K562 (cell line): Measurements from ENCODE around the gene CDKN1C. TPM values are rescaled to one million over a fixed set of nuclear protein-coding genes. Genes with fewer than 3 reads are reported as not detected.

Experiments used
- ATAC-seq: fragments of 200-7000 bp; cut with Tn5 transposase; 3 replicates; pipeline ENCODE4 v1.9.1; 2020; ENCODE audit warnings: moderate library complexity
- BruUV-seq: library from RNA; stranded (reverse); fragments of 400-500 nt; replicated peaks from 2 replicates; lab custom pipeline; 2021; lab: Mats Ljungman, UMichigan
- CTCF ChIA-PET: fragments of 300-600 bp; formaldehyde crosslinking; extraction: SDS; loops from one replicate; lab custom pipeline; 2021; ENCODE audit warnings: low intra/inter-chr PET ratio; lab: Yijun Ruan, JAX
- POLR2A ChIA-PET: fragments of 300-600, 350-650 bp; sonication (Branson Sonifier 250); formaldehyde crosslinking; extraction: SDS; loops from one replicate; lab custom pipeline; 2021; ENCODE audit warnings: antibody characterized with exemption, inconsistent platforms; lab: Yijun Ruan, JAX
- DNase-seq, 4 experiments: peaks; one replicate each; pipeline versions ENCODE4 v3.0.0 to v3.0.0-alpha.2; 2011 to 2018; ENCODE audit warnings: low spot score in 3 of 4, mixed read lengths in 3 of 4; ENCODE audit errors: extremely low read depth in 1 of 4
- FAIRE-seq: peaks from 2 replicates; lab custom pipeline; 2011; peaks lifted over from hg19 to GRCh38; lab: Jason Lieb, UNC
- H2AFZ ChIP-seq: 2 replicates; pipeline ENCODE4 v1.6.0; 2011; ENCODE audit warnings: low read depth, low read length, control low read depth, inconsistent platforms
- H3K27ac ChIP-seq: fragments of 200-600 bp; 3 replicates; pipeline ENCODE4 v1.8.0; 2011; ENCODE audit warnings: low read depth, mild to moderate bottlenecking, control low read depth, inconsistent platforms, low read length, moderate library complexity, mixed read lengths; ENCODE audit errors: extremely low read depth
- H3K27me3 ChIP-seq, 2 experiments: fragments of 300-600 bp in 1 of 2; 2 replicates in 1 of 2; 3 replicates in 1 of 2; pipeline versions ENCODE4 v1.6.0 to v1.8.0; 2011; ENCODE audit warnings: inconsistent platforms in 2 of 2, low read length in 2 of 2, mild to moderate bottlenecking in 1 of 2, mixed read lengths in 1 of 2, moderate library complexity in 1 of 2; ENCODE audit not compliant: control insufficient read depth in 2 of 2, insufficient read depth in 2 of 2
- H3K36me3 ChIP-seq: fragments of 300-600 bp; 3 replicates; pipeline ENCODE4 v1.8.0; 2011; ENCODE audit warnings: mild to moderate bottlenecking, low read length, inconsistent platforms; ENCODE audit not compliant: control insufficient read depth, insufficient read depth
- H3K4me1 ChIP-seq, 2 experiments: fragments of 200-600 bp in 1 of 2; replicated peaks in 1 of 2; 2 replicates in 1 of 2; 3 replicates in 1 of 2; pipeline versions ENCODE4 v1.5.1 to v1.8.0; 2011; ENCODE audit warnings: inconsistent platforms in 2 of 2, low read length in 2 of 2, mild to moderate bottlenecking in 1 of 2, mixed read lengths in 1 of 2, moderate library complexity in 1 of 2; ENCODE audit not compliant: control insufficient read depth in 2 of 2, insufficient read depth in 2 of 2
- H3K4me2 ChIP-seq: 2 replicates; pipeline ENCODE4 v1.6.1; 2011; ENCODE audit warnings: low read length, control low read depth, inconsistent platforms, mixed read lengths; ENCODE audit not compliant: insufficient read depth
- H3K4me3 ChIP-seq: fragments of 200-600 bp; sonication (generic), shearing (Covaris generic); 2 replicates; pipeline ENCODE4 v1.5.1; 2016; ENCODE audit warnings: control low read depth, inconsistent platforms
- H3K79me2 ChIP-seq: fragments of 200-600 bp; 3 replicates; pipeline ENCODE4 v1.8.0; 2011; ENCODE audit warnings: low read length, inconsistent platforms; ENCODE audit not compliant: control insufficient read depth, insufficient read depth
- H3K9ac ChIP-seq, 2 experiments: 2 replicates each; pipeline versions ENCODE4 v1.6.0 to v1.6.1; 2011; ENCODE audit warnings: low read depth in 2 of 2, low read length in 2 of 2, control low read depth in 1 of 2, inconsistent platforms in 1 of 2, mild to moderate bottlenecking in 1 of 2, mixed read lengths in 1 of 2; ENCODE audit not compliant: insufficient read depth in 1 of 2
- H3K9me1 ChIP-seq: one replicate; pipeline ENCODE4 v1.6.0; 2011; ENCODE audit warnings: inconsistent platforms, mild to moderate bottlenecking, low read length, moderate library complexity; ENCODE audit not compliant: control insufficient read depth, insufficient read depth
- H3K9me3 ChIP-seq: replicated peaks from 2 replicates; pipeline ENCODE4 v1.5.1; 2011; ENCODE audit warnings: low read depth, low read length, inconsistent platforms; ENCODE audit not compliant: control insufficient read depth, insufficient read depth
- H4K20me1 ChIP-seq: replicated peaks from 2 replicates; pipeline ENCODE4 v1.6.1; 2011; ENCODE audit warnings: low read length, inconsistent platforms, mixed read lengths; ENCODE audit not compliant: control insufficient read depth, insufficient read depth
- ARHGAP35 ChIP-seq: fragments of 450-650 bp; IDR thresholded peaks from 2 replicates; pipeline ENCODE4 v1.6.1; 2018; ENCODE audit not compliant: partially characterized antibody
- DPF2 ChIP-seq: fragments of 450-650 bp; IDR thresholded peaks from 2 replicates; pipeline ENCODE4 v1.6.1; 2016
- EHMT2 ChIP-seq: fragments of 450-650 bp; IDR thresholded peaks from 2 replicates; pipeline ENCODE4 v1.6.1; 2018; ENCODE audit warnings: antibody characterized with exemption
- GATA2 ChIP-seq: sonication (generic); formaldehyde crosslinking; IDR thresholded peaks from 2 replicates; pipeline ENCODE4 v1.4.0; 2020; ENCODE audit warnings: mild to moderate bottlenecking, missing genetic modification reagents
- GATAD2A ChIP-seq: fragments of 450-650 bp; IDR thresholded peaks from 2 replicates; pipeline ENCODE4 v1.6.1; 2017
- KLF16 ChIP-seq: IDR thresholded peaks from 2 replicates; pipeline ENCODE4 v1.6.1; 2016; ENCODE audit warnings: antibody characterized with exemption
- MEF2A ChIP-seq: IDR thresholded peaks from 2 replicates; pipeline ENCODE4 v1.6.1; 2011; ENCODE audit warnings: low read depth, mild to moderate bottlenecking, low read length, moderate library complexity; ENCODE audit not compliant: control insufficient read depth
- POLR2G ChIP-seq: fragments of 200-400 bp; formaldehyde crosslinking; IDR thresholded peaks from 2 replicates; pipeline ENCODE4 v1.6.1; 2017; ENCODE audit warnings: low read depth, mild to moderate bottlenecking, antibody characterized with exemption, low read length, moderate library complexity
- PRPF4 ChIP-seq: fragments of 200-400 bp; formaldehyde crosslinking; IDR thresholded peaks from one replicate; pipeline ENCODE4 v1.6.1; 2017; ENCODE audit warnings: low read length, low read depth, mild to moderate bottlenecking; ENCODE audit not compliant: insufficient read depth, poor library complexity, severe bottlenecking
- RBFOX2 ChIP-seq: fragments of 200-400 bp; formaldehyde crosslinking; IDR thresholded peaks from 2 replicates; pipeline ENCODE4 v1.6.1; 2017; ENCODE audit warnings: low read depth, mild to moderate bottlenecking, low read length, moderate library complexity
- RBM34 ChIP-seq: fragments of 200-400 bp; formaldehyde crosslinking; IDR thresholded peaks from 2 replicates; pipeline ENCODE4 v1.6.1; 2018; ENCODE audit warnings: low read length, borderline replicate concordance; ENCODE audit not compliant: insufficient read depth
- SIN3A ChIP-seq, 2 experiments: fragments of 150-350 bp in 1 of 2; IDR thresholded peaks; 2 replicates each; pipeline ENCODE4 v1.6.1; 2011 to 2016; ENCODE audit warnings: borderline replicate concordance in 2 of 2, low read depth in 2 of 2, low read length in 2 of 2, mild to moderate bottlenecking in 2 of 2, moderate library complexity in 2 of 2; ENCODE audit not compliant: control insufficient read depth in 1 of 2
- ZC3H4 ChIP-seq: sonication (generic); formaldehyde crosslinking; IDR thresholded peaks from 2 replicates; pipeline ENCODE4 v1.9.0; 2021; ENCODE audit warnings: missing genetic modification reagents, borderline replicate concordance
- WGBS: fragments of 100-300 bp; shearing (Covaris generic); methylation state at CpG from one replicate; pipeline ENCODE4 v1.1.6; 2016; ENCODE audit warnings: low coverage, mixed read lengths; ENCODE audit not compliant: insufficient coverage; ENCODE audit errors: missing lambda C conversion rate; 5-methylcytosine and 5-hydroxymethylcytosine counted together
- in situ Hi-C: fragments of 300-500 bp; cut with MboI; formaldehyde crosslinking; loops from 4 replicates; pipeline ENCODE4 v1.15.0; 2018; ENCODE audit warnings: inconsistent platforms, mixed read lengths
- intact Hi-C: fragments of 100-400 bp; cut with micrococcal nuclease; formaldehyde crosslinking; loops from 2 replicates; pipeline ENCODE4 v1.14.2; 2022
- polyA plus RNA-seq, 8 experiments: library from polyadenylated mRNA; depleted of rRNA in 4 of 8; stranded (reverse) in 5 of 8; unstranded in 3 of 8; fragments of >200 nt; fragmentation: Nextera tagmentation in 2 of 8; fragmentation: Illumina TruSeq in 1 of 8; extraction: Ambion mirVana in 2 of 8; extraction: Trizol in 1 of 8; gene quantifications; 2 replicates each; pipeline versions ENCODE4 v1.2.1 to v1.2.3, GENCODE V29; 2011 to 2014; ENCODE audit warnings: inconsistent platforms in 1 of 8, missing spikeins in 1 of 8
- total RNA-seq, 7 experiments: library from RNA; depleted of rRNA in 6 of 7; stranded (reverse); fragments of >200 nt in 6 of 7; fragmentation: Illumina TruSeq in 2 of 7; extraction: Trizol in 2 of 7; gene quantifications; 2 replicates each; pipeline versions ENCODE4 v1.2.1 to v1.2.3, GENCODE V29; 2011 to 2021; ENCODE audit warnings: low replicate concordance in 1 of 7
- TF ChIP-seq, protein P1 (sequence below): sonication (generic); formaldehyde crosslinking; IDR thresholded peaks from 2 replicates; pipeline ENCODE4 v1.8.0; 2022; ENCODE audit warnings: missing genetic modification reagents, mild to moderate bottlenecking, moderate library complexity, borderline replicate concordance
- TF ChIP-seq, protein P2 (sequence below): fragments of 250-450 bp; sonication (Bioruptor Pico); IDR thresholded peaks from 2 replicates; pipeline ENCODE4 v1.4.0; 2020; ENCODE audit warnings: mild to moderate bottlenecking, moderate library complexity

The CDKN1C gene
- total and polyA plus RNA-seq, 9 of the 15 experiments (the other 6 are each of a cell fraction or from before 2014, with no cell fraction given) = 2.8 to 21.1 (median 9.3) TPM

DNA sequence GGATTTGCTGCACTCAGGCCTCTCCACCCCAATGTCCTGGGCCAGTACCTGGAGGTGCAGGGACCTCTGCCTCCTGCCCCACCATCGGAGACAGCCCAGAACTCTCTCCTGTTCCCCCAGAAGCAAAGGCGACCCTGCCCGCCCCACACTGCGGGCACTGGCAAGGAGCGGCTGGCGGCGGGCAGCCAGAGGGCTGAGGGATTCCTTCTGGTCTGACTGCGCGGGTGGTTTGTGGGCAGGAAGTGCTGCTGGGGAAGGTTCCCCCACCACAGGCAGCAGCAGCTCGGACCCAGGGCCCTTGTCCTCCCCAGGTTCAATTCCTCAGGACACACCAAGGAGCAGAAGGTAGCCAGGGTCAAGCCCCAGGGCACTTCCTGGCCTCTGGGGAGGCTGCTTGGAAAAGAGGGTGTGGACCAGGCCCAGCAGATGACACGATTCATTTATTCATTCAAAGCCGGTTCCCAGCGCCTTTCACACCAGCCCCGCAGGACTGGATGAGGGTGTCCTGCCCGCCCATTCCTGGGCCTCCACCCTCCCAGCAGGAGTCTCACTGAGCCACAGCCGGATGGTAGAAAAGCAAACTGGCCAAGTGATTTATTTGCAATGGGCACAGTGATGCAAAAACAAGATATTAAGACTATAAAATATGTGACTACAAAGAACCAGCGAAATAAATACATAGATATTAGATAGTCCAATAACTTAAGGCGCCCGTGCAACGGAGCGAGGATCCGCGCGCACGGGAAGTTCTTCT lies 42.5 kb upstream of the CDKN1C start (continued):
- TF ChIP-seq PRPF4 = no peak
- TF ChIP-seq, protein P1, sequence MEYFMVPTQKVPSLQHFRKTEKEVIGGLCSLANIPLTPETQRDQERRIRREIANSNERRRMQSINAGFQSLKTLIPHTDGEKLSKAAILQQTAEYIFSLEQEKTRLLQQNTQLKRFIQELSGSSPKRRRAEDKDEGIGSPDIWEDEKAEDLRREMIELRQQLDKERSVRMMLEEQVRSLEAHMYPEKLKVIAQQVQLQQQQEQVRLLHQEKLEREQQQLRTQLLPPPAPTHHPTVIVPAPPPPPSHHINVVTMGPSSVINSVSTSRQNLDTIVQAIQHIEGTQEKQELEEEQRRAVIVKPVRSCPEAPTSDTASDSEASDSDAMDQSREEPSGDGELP = 0 out of 2 replicates have a peak, but pooled peaks have one; percentile 9
- no peak for TF ChIP-seq GATAD2A
- no peak for TF ChIP-seq DPF2
- TF ChIP-seq, all 486 proteins: peak for 7

DNA sequence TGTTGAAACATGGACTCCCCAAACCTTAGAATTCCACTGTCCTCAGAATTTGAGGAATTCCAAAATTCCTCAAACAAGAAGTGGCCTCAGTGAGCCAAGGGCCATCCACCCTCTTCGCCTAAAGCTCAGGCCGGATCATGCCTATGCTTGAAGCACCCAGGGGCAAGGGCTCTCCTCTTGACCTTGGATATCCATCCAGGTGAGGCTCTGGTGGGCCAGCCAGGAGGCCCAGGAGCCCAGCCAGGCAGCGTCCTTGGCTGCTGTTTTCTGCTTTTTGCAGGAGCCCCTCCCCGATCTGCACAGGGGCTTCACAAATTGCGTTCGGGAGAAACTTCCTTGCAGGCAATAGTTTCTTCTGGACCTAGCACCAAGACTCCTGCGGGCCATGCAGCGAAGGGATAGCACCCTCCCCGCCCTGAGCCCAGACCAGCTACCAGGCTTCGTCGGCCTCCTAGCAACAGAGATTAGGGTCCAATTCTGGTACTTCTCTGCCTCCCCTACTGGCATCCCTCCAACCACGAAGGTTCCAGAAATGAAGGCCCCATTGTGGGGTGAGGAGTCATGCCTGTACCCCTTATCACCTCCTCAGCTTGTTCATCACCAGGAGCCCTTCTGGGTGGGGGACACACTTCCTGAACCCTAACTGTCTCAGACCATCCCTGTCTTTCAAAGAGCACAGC lies 41.7 kb upstream of the CDKN1C start:
- Histone ChIP-seq H3K9ac (peak overlapping the region in 1 of 2 experiments; percentile 94; a peak in 2 of 4 replicates), H3K4me3 (no peak overlapping the region; the same call in 1 of the 2 replicates), H3K27ac (no peak overlapping the region), H3K9me1 (no peaks in the 10 kb centered on the region), H3K4me1 (peaks cover 10 to 63% of the 10 kb centered on the region in 2 experiments; a peak in 4 of 5 replicates), H4K20me1 (peaks cover 13% of the 10 kb centered on the region), H3K4me2 (peak overlapping the region; percentile 88), H3K79me2 (peaks cover 15% of the 10 kb centered on the region; the same call in 2 of the 3 replicates), H3K27me3 (no peaks in the 10 kb centered on the region), H2AFZ (no peak overlapping the region), H3K36me3 (no peaks in the 10 kb centered on the region), H3K9me3 (no peaks in the 10 kb centered on the region)
- DNase-seq = no peak
- ChIA-PET POLR2A (interaction anchor here (0.6 to 1.4 kb wide), 6 partner anchors 9 to 448 kb away, joined by 3 to 9 read pairs (median 4); no protein-coding TSS in a partner anchor), CTCF (interaction anchor here (5.2 kb wide), 1 partner anchor 394 kb away, joined by 59 read pairs; no protein-coding TSS in a partner anchor)
- WGBS = 79% methylated on average over 12 of the region's 12 CpGs
- no peak for ATAC-seq
- FAIRE-seq = no peak
- no TSS peak for BruUV-seq
- intact Hi-C loops = no loop called here
- in situ Hi-C loops = no loop called here
- no peak for TF ChIP-seq ZC3H4 (CRISPR knock-in tag)
- TF ChIP-seq MEF2A = no peak
- no peak for TF ChIP-seq RBM34
- no peak for TF ChIP-seq GATA2 (CRISPR knock-in tag)
- TF ChIP-seq RBFOX2 = peak; percentile 7; the same call in 1 of the 2 replicates
- TF ChIP-seq ARHGAP35 = no peak
- TF ChIP-seq, protein P2, sequence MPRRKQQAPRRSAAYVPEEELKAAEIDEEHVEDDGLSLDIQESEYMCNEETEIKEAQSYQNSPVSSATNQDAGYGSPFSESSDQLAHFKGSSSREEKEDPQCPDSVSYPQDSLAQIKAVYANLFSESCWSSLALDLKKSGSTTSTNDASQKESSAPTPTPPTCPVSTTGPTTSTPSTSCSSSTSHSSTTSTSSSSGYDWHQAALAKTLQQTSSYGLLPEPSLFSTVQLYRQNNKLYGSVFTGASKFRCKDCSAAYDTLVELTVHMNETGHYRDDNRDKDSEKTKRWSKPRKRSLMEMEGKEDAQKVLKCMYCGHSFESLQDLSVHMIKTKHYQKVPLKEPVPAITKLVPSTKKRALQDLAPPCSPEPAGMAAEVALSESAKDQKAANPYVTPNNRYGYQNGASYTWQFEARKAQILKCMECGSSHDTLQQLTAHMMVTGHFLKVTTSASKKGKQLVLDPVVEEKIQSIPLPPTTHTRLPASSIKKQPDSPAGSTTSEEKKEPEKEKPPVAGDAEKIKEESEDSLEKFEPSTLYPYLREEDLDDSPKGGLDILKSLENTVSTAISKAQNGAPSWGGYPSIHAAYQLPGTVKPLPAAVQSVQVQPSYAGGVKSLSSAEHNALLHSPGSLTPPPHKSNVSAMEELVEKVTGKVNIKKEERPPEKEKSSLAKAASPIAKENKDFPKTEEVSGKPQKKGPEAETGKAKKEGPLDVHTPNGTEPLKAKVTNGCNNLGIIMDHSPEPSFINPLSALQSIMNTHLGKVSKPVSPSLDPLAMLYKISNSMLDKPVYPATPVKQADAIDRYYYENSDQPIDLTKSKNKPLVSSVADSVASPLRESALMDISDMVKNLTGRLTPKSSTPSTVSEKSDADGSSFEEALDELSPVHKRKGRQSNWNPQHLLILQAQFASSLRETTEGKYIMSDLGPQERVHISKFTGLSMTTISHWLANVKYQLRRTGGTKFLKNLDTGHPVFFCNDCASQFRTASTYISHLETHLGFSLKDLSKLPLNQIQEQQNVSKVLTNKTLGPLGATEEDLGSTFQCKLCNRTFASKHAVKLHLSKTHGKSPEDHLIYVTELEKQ (CRISPR knock-in tag) = no peak
- TF ChIP-seq EHMT2 = no peak
- 0 out of 2 replicates have a peak, but pooled peaks have one; percentile 12 for TF ChIP-seq POLR2G
- TF ChIP-seq SIN3A (IDR thresholded peaks at IDR 0.05; ENCODE audit: borderline replicate concordance in 2 of 2, control insufficient read depth in 1 of 2, low read depth in 2 of 2, low read length in 2 of 2) = 0 out of 4 replicates have a peak, but pooled peaks of 1 of the 2 experiments have one; percentile 28
- no peak for TF ChIP-seq KLF16
